ENCODE data around the gene ERVW-1.

- no peak for TF ChIP-seq CTCF (conservative IDR thresholded peaks at IDR 0.05)
- TF ChIP-seq ZFX (IDR thresholded peaks at IDR 0.05): no peak
These were observed 42.3 kb upstream of the ERVW-1 start for GRCh38 chr7:92520024-92520423.

Measured in C4-2B (cell line).